Neutrophil (primary cell): ENCODE data around the gene ELOVL1.

Experiments
- H3K27ac ChIP-seq: fragments of 200-600 bp; sonication (generic); 2 replicates; pipeline ENCODE4 v1.5.1; 2016; ENCODE audit warnings: mild to moderate bottlenecking, moderate library complexity
- H3K27me3 ChIP-seq: fragments of 200-600 bp; sonication (generic); 2 replicates; pipeline ENCODE4 v1.6.0; 2016; ENCODE audit warnings: mild to moderate bottlenecking
- H3K36me3 ChIP-seq: fragments of 200-600 bp; sonication (generic); 2 replicates; pipeline ENCODE4 v1.5.1; 2017
- H3K4me1 ChIP-seq, 2 experiments: fragments of 200-600 bp in 1 of 2; sonication (generic) in 1 of 2; 1 replicate in 1 of 2; 2 replicates in 1 of 2; pipeline versions ENCODE4 v1.5.1 to v1.6.1; 2013 to 2016; ENCODE audit warnings: low read depth in 1 of 2, low read length in 1 of 2, mild to moderate bottlenecking in 1 of 2, moderate library complexity in 1 of 2; ENCODE audit not compliant: control insufficient read depth in 1 of 2, insufficient read depth in 1 of 2
- H3K4me3 ChIP-seq, 2 experiments: fragments of 200-600 bp in 1 of 2; sonication (generic) in 1 of 2; 1 replicate in 1 of 2; 2 replicates in 1 of 2; pipeline ENCODE4 v1.5.1; 2013 to 2016; ENCODE audit warnings: low read depth in 1 of 2, low read length in 1 of 2, mild to moderate bottlenecking in 1 of 2, moderate library complexity in 1 of 2
- H3K9me3 ChIP-seq: fragments of 200-600 bp; sonication (generic); 2 replicates; pipeline ENCODE4 v1.5.1; 2016
- CTCF ChIP-seq: fragments of 200-600 bp; sonication (generic); IDR thresholded peaks from 2 replicates; pipeline ENCODE4 v1.5.1; 2016; ENCODE audit warnings: antibody characterized with exemption

ELOVL1 gene

GRCh38 chr1:43358121-43358745 lies 9.6 kb downstream of the ELOVL1 start:
- no peak for TF ChIP-seq CTCF
- Histone ChIP-seq H3K36me3 (peaks cover 33% of the 10 kb centered on the region), H3K9me3 (no peaks in the 10 kb centered on the region), H3K4me1 (peaks cover 33 to 41% of the 10 kb centered on the region in 2 experiments), H3K4me3 (peak overlapping the region; percentile 80 to 97), H3K27ac (peak overlapping the region; percentile 85), H3K27me3 (no peaks in the 10 kb centered on the region)

GRCh38 chr1:43357251-43357650 lies 10.6 kb downstream of the ELOVL1 start:
- no peaks in the 10 kb centered on the region for H3K9me3 ChIP-seq
- H3K27ac ChIP-seq = no peak overlapping the region
- TF ChIP-seq CTCF = no peak
- no peaks in the 10 kb centered on the region for H3K27me3 ChIP-seq
- H3K4me3 ChIP-seq = peak overlapping the region in 1 of 2 experiments; percentile 80
- peaks cover 27 to 38% of the 10 kb centered on the region in 2 experiments for H3K4me1 ChIP-seq
- peaks cover 23% of the 10 kb centered on the region for H3K36me3 ChIP-seq

- Histone ChIP-seq H3K9me3 (no peaks in the 10 kb centered on the region), H3K36me3 (no peaks in the 10 kb centered on the region), H3K4me3 (no peak overlapping the region), H3K27me3 (no peaks in the 10 kb centered on the region), H3K27ac (no peak overlapping the region), H3K4me1 (peaks cover 23 to 24% of the 10 kb centered on the region in 2 experiments)
- no peak for TF ChIP-seq CTCF
These were observed 12.9 kb downstream of the ELOVL1 start for GRCh38 chr1:43354936-43355335.

GRCh38 chr1:43354471-43354870 lies 13.3 kb downstream of the ELOVL1 start:
- no peak for TF ChIP-seq CTCF
- H3K4me1 ChIP-seq = peaks cover 23 to 24% of the 10 kb centered on the region in 2 experiments

GRCh38 chr1:43352881-43353280 lies 14.9 kb downstream of the ELOVL1 start:
- TF ChIP-seq CTCF = no peak
- H3K4me3 ChIP-seq = no peak overlapping the region
- H3K27ac ChIP-seq = no peak overlapping the region
- H3K36me3 ChIP-seq = no peaks in the 10 kb centered on the region
- no peaks in the 10 kb centered on the region for H3K27me3 ChIP-seq
- peaks cover 11 to 12% of the 10 kb centered on the region in 2 experiments for H3K4me1 ChIP-seq
- no peaks in the 10 kb centered on the region for H3K9me3 ChIP-seq

More at GRCh38 chr1:43354471-43354870, 13.3 kb downstream of the ELOVL1 start:
- H3K27ac ChIP-seq = no peak overlapping the region
- no peaks in the 10 kb centered on the region for H3K36me3 ChIP-seq
- H3K27me3 ChIP-seq = no peaks in the 10 kb centered on the region
- H3K4me3 ChIP-seq = no peak overlapping the region
- no peaks in the 10 kb centered on the region for H3K9me3 ChIP-seq
